HepG2 (cell line): ENCODE measurements around the gene DDTL. TPM values are rescaled to one million over a fixed set of nuclear protein-coding genes. Genes with fewer than 3 reads are reported as not detected.
"Not testable (repeated sequence)": the region's sequence is repeated elsewhere in the genome, so short reads cannot be mapped to it uniquely, and the experiment has no call there.

Experiments
- ATAC-seq: fragments of 200-7000 bp; cut with Tn5 transposase; 3 replicates; pipeline ENCODE4 v1.9.1; 2020; ENCODE audit warnings: mild to moderate bottlenecking, moderate library complexity
- BruUV-seq: library from RNA; stranded (reverse); fragments of 400-500 nt; replicated peaks from 2 replicates; lab custom pipeline; 2021; lab: Mats Ljungman, UMichigan
- CTCF ChIA-PET: fragments of 300-600 bp; formaldehyde crosslinking; extraction: SDS; loops from one replicate; lab custom pipeline; 2021; ENCODE audit warnings: low total read pairs, inconsistent platforms, low intra/inter-chr PET ratio; lab: Yijun Ruan, JAX
- POLR2A ChIA-PET: fragments of 350-600 bp; sonication (Branson Sonifier 250); formaldehyde crosslinking; loops from one replicate; lab custom pipeline; 2020; ENCODE audit warnings: antibody characterized with exemption, inconsistent platforms; lab: Yijun Ruan, JAX
- DNase-seq: peaks from one replicate; pipeline ENCODE4 v3.0.0-alpha.2; 2015; ENCODE audit warnings: low spot score
- FAIRE-seq: peaks from 3 replicates; lab custom pipeline; 2011; peaks lifted over from hg19 to GRCh38; lab: Jason Lieb, UNC
- H2AFZ ChIP-seq: one replicate; pipeline ENCODE4 v1.6.1; 2011; ENCODE audit warnings: low read length, inconsistent platforms
- H3K27ac ChIP-seq: fragments of 300-600 bp; 3 replicates; pipeline ENCODE4 v1.8.0; 2011; ENCODE audit warnings: mixed run types, mild to moderate bottlenecking, mixed read lengths, low read length, inconsistent platforms; ENCODE audit not compliant: insufficient read depth; ENCODE audit errors: extremely low read length
- H3K27me3 ChIP-seq, 2 experiments: fragments of 200-600 bp in 1 of 2; 2 replicates in 1 of 2; 3 replicates in 1 of 2; pipeline versions ENCODE4 v1.6.0 to v1.8.0; 2011; ENCODE audit warnings: low read length in 2 of 2, mild to moderate bottlenecking in 2 of 2, moderate library complexity in 2 of 2, inconsistent platforms in 1 of 2; ENCODE audit not compliant: insufficient read depth in 2 of 2, control insufficient read depth in 1 of 2
- H3K36me3 ChIP-seq, 2 experiments: fragments of 200-600 bp in 1 of 2; replicated peaks in 1 of 2; 2 replicates in 1 of 2; 3 replicates in 1 of 2; pipeline versions ENCODE4 v1.5.1 to v1.8.0; 2011; ENCODE audit warnings: low read length in 2 of 2, inconsistent platforms in 1 of 2; ENCODE audit not compliant: insufficient read depth in 2 of 2, control insufficient read depth in 1 of 2
- H3K4me1 ChIP-seq: 2 replicates; pipeline ENCODE4 v1.5.1; 2012; ENCODE audit warnings: low read length, inconsistent platforms; ENCODE audit not compliant: insufficient read depth
- H3K4me2 ChIP-seq: 2 replicates; pipeline ENCODE4 v1.6.0; 2011; ENCODE audit warnings: low read depth, low read length, inconsistent platforms
- H3K4me3 ChIP-seq, 3 experiments: fragments of 200-600 bp in 1 of 3; sonication (generic), shearing (Covaris generic) in 1 of 3; replicated peaks in 1 of 3; 2 replicates each; pipeline ENCODE4 v1.5.1; 2011 to 2016; ENCODE audit warnings: low read length in 3 of 3, inconsistent platforms in 2 of 3, low read depth in 2 of 3, mild to moderate bottlenecking in 2 of 3, control low read depth in 1 of 3, mixed read lengths in 1 of 3; ENCODE audit not compliant: insufficient read depth in 1 of 3
- H3K79me2 ChIP-seq: one replicate; pipeline ENCODE4 v1.6.1; 2011; ENCODE audit warnings: low read length, inconsistent platforms; ENCODE audit not compliant: insufficient read depth
- H3K9ac ChIP-seq: 2 replicates; pipeline ENCODE4 v1.6.0; 2011; ENCODE audit warnings: mild to moderate bottlenecking, low read depth, low read length, inconsistent platforms; ENCODE audit not compliant: insufficient read depth
- H3K9me3 ChIP-seq: 2 replicates; pipeline ENCODE4 v1.5.1; 2012; ENCODE audit warnings: mild to moderate bottlenecking, low read length
- H4K20me1 ChIP-seq: 2 replicates; pipeline ENCODE4 v1.6.0; 2011; ENCODE audit warnings: inconsistent platforms, mild to moderate bottlenecking, low read length, moderate library complexity; ENCODE audit not compliant: insufficient read depth
- WGBS: methylation state at CpG from one replicate; pipeline ENCODE4 v1.1.6; 2017; ENCODE audit warnings: low lambda C conversion rate; 5-methylcytosine and 5-hydroxymethylcytosine counted together
- in situ Hi-C: cut with HindIII; loops from 2 replicates; pipeline ENCODE4 v1.10.0; 2017; ENCODE audit warnings: low pct_unique_long_range_greater_than_20kb; ENCODE audit not compliant: extremely low pct_ligation_motif_present
- intact Hi-C: fragments of 100-400 bp; cut with micrococcal nuclease; formaldehyde crosslinking; loops from one replicate; pipeline ENCODE4 v1.10.0; 2022; ENCODE audit not compliant: unreplicated experiment
- polyA plus RNA-seq, 8 experiments: library from polyadenylated mRNA; depleted of rRNA in 3 of 8; stranded (reverse) in 7 of 8; unstranded in 1 of 8; fragments of >200 nt; fragmentation: Illumina TruSeq in 4 of 8; extraction: Trizol in 4 of 8; gene quantifications; 2 replicates each; pipeline versions ENCODE4 v1.2.1 to v1.2.3, GENCODE V29; 2011 to 2016; ENCODE audit warnings: low read depth in 4 of 8, missing spikeins in 1 of 8, mixed read lengths in 1 of 8; ENCODE audit not compliant: insufficient read depth in 1 of 8
- total RNA-seq, 5 experiments: library from RNA; depleted of rRNA; stranded (reverse); fragments of >200 nt; fragmentation: Illumina TruSeq; extraction: Trizol; gene quantifications; 2 replicates each; pipeline ENCODE4 v1.2.3, GENCODE V29; 2016; ENCODE audit warnings: low read depth in 1 of 5

The DDTL gene
- total and polyA plus RNA-seq, 2 of the 13 experiments (the other 11 are each of a cell fraction or from before 2014, with no cell fraction given), result 0.31 TPM; not detected in 1

- CTCF ChIA-PET, POLR2A ChIA-PET: not testable (repeated sequence)
- WGBS, result no CpG with 5 or more reads among the region's 4 CpGs
These were observed 20.0 kb downstream of the DDTL start for GRCh38 chr22:23986538-23987178.

GRCh38 chr22:23989583-23990244 is 23.0 kb downstream of the DDTL start:
- DNase-seq, H3K4me1 ChIP-seq, H3K4me3 ChIP-seq, POLR2A ChIA-PET, intact Hi-C loops, BruUV-seq, H2AFZ ChIP-seq, H3K9ac ChIP-seq, H4K20me1 ChIP-seq, CTCF ChIA-PET, in situ Hi-C loops, H3K9me3 ChIP-seq, FAIRE-seq, H3K27me3 ChIP-seq, H3K79me2 ChIP-seq, H3K27ac ChIP-seq, H3K36me3 ChIP-seq, H3K4me2 ChIP-seq: not testable (repeated sequence)
- peak; percentile 79 for ATAC-seq
- WGBS, result 33% methylated on average over 1 of the region's 3 CpGs

More at GRCh38 chr22:23986538-23987178, 20.0 kb downstream of the DDTL start:
- H3K79me2 ChIP-seq, H3K9me3 ChIP-seq, H4K20me1 ChIP-seq, H3K9ac ChIP-seq, H3K27me3 ChIP-seq, H3K36me3 ChIP-seq, DNase-seq, BruUV-seq, FAIRE-seq, intact Hi-C loops, H3K4me1 ChIP-seq, H3K27ac ChIP-seq, in situ Hi-C loops, H2AFZ ChIP-seq, H3K4me3 ChIP-seq, H3K4me2 ChIP-seq, ATAC-seq: not testable (repeated sequence)

DNA sequence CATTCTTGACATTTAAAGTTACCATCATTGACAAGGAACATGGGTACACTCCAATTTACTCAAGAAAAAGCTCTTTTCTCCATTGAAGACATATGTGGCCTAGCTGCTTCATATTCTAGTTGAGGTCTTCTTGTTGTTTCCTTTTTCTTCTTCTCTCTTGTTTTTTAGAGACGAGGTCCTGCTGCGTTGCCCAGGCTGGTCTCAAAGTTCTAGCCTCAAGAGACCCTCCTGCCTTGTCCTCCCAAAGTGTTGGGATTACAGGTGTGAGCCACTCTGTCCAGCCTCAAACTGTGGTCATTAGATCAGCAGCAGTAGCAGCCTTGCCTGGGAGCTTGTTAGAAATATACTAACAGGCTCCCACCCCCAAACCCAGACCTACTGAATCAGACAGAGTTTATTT is 26.4 kb downstream of the DDTL start:
- intact Hi-C loops, ATAC-seq, H4K20me1 ChIP-seq, H2AFZ ChIP-seq, H3K4me2 ChIP-seq, in situ Hi-C loops, POLR2A ChIA-PET, CTCF ChIA-PET, H3K4me3 ChIP-seq, H3K9me3 ChIP-seq, DNase-seq, H3K27me3 ChIP-seq, BruUV-seq, FAIRE-seq, H3K27ac ChIP-seq, H3K9ac ChIP-seq, H3K79me2 ChIP-seq, H3K4me1 ChIP-seq, H3K36me3 ChIP-seq: not testable (repeated sequence)
- 42% methylated on average over 2 of the region's 2 CpGs for WGBS
